ENCODE measurements around the gene KIAA1549.

Gene KIAA1549

DNA sequence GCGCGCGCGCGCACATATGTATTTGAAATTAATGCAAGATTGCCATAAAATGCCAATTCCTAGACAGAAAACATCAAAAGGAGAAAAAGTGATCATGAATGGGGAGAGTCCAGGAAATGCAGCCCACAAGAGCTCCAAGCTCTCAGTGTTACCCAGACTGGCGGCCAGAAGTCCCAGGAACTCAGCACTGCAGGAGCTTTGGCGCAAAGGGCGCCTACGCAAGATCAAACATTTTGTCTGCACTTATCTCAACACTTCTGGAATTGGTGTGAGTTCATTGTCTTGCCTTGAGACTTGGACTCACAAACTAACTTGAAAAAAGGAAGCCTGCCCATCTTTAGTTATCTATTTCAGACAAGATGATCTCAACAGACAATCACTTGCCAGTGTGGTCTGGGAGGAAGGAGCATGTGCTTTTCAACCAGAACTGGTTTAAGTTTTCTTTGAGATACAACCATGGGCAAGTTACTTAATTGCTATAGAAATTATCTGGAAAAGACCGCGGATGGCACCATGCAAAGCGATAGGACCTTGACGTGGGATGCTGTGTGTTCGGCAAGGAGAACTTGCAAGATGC, 77.2 kb downstream of the KIAA1549 start:
- intact Hi-C loops (cut with DNase I; ENCODE audit: low total_unique reads) = no loop called here
- no peak for TF ChIP-seq CTCF (IDR thresholded peaks at IDR 0.05)
- no peak for DNase-seq

DNA sequence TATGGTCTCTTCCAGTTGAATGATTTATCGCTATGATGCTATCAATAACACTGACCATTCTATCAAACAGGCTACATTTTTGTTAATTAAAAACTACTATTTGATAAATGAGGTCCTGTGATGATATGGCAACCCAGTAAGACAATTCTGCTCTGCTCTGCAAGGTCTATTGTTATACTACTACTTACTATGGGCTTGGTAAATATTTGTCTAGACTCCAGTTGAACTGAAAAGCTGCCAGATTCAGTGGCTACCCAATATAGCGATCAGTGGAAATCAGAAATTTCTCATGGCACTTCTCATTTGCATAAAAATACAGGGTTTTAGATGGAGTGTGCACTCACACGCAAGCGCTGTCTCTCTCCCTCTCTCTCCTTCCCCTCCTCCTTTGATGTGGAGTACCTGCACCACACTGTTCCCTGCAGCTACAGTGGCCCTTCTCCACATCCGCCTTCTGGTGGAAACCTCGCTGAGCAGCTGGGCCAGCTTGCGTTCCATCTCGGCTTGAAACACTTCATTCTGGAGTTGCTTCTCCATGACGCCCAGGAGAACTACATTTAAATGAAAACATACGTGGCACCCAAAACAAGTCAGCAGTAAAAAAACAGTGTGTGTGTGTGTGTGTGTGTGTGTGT, 77.9 kb downstream of the KIAA1549 start:
- DNase-seq = no peak
- no peak overlapping the region for H3K27ac ChIP-seq
- intact Hi-C loops (cut with DNase I; ENCODE audit: low total_unique reads) = no loop called here

More for the DNA sequence above, 77.2 kb downstream of the KIAA1549 start:
- Histone ChIP-seq H3K4me1 (no peaks in the 10 kb centered on the region), H3K36me3 (no peaks in the 10 kb centered on the region), H3K9me3 (no peaks in the 10 kb centered on the region), H3K4me3 (no peak overlapping the region), H3K27ac (no peak overlapping the region), H3K27me3 (no peaks in the 10 kb centered on the region)

GRCh38 chr7:138902161-138902560, 79.0 kb downstream of the KIAA1549 start:
- TF ChIP-seq CTCF (IDR thresholded peaks at IDR 0.05) = no peak
- Histone ChIP-seq H3K4me1 (no peaks in the 10 kb centered on the region), H3K36me3 (no peaks in the 10 kb centered on the region), H3K9me3 (no peaks in the 10 kb centered on the region), H3K27me3 (no peaks in the 10 kb centered on the region), H3K27ac (no peak overlapping the region), H3K4me3 (no peak overlapping the region)
- DNase-seq = no peak
- intact Hi-C loops (cut with DNase I; ENCODE audit: low total_unique reads) = no loop called here

More for the DNA sequence above, 77.9 kb downstream of the KIAA1549 start:
- no peak for TF ChIP-seq CTCF (IDR thresholded peaks at IDR 0.05)
- H3K27me3 ChIP-seq = no peaks in the 10 kb centered on the region
- H3K4me1 ChIP-seq = no peaks in the 10 kb centered on the region
- no peaks in the 10 kb centered on the region for H3K9me3 ChIP-seq
- H3K4me3 ChIP-seq = no peak overlapping the region
- no peaks in the 10 kb centered on the region for H3K36me3 ChIP-seq

- H3K36me3 ChIP-seq = no peaks in the 10 kb centered on the region
- H3K27ac ChIP-seq = no peak overlapping the region
- H3K27me3 ChIP-seq = no peaks in the 10 kb centered on the region
- TF ChIP-seq CTCF (IDR thresholded peaks at IDR 0.05) = no peak
- DNase-seq = no peak
- no peaks in the 10 kb centered on the region for H3K4me1 ChIP-seq
- intact Hi-C loops (cut with DNase I; ENCODE audit: low total_unique reads) = no loop called here
- no peaks in the 10 kb centered on the region for H3K9me3 ChIP-seq
- H3K4me3 ChIP-seq = no peak overlapping the region
Observed at GRCh38 chr7:138900035-138900828, 81.0 kb downstream of the KIAA1549 start.

DNA sequence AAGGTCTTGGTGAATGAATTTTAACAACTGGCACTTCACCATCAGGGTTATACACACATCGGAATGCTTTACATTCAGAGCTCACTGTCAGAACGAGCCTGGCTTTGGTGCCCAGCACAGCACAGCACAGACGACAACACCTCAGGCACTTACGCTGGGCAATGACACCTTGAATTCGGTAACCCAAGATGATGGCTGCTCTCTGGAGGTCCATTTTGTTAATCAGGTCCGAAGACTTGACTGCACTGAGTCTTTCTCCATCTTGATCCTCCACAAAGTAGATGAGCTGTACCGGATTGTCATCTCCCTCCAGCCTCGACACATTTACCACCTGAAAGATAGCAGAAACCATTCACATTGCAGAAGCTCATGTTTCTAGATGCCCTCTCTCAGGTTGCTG, 82.4 kb downstream of the KIAA1549 start:
- Histone ChIP-seq H3K9me3 (no peaks in the 10 kb centered on the region), H3K4me1 (no peaks in the 10 kb centered on the region), H3K36me3 (no peaks in the 10 kb centered on the region), H3K27ac (no peak overlapping the region), H3K27me3 (no peaks in the 10 kb centered on the region), H3K4me3 (no peak overlapping the region)
- TF ChIP-seq CTCF (IDR thresholded peaks at IDR 0.05) = no peak
- intact Hi-C loops (cut with DNase I; ENCODE audit: low total_unique reads) = no loop called here
- DNase-seq = no peak
